CD4-positive, alpha-beta T cell treated with Interferon alpha-2 for 1 hour (primary cell): Measurements from ENCODE around the gene DMC1.
"Not testable (repeated sequence)": the region's sequence is repeated elsewhere in the genome, so short reads cannot be mapped to it uniquely, and the experiment has no call there.

Experiments used
- DNase-seq, 2 donors: peaks; one replicate each; pipeline ENCODE4 v3.0.0-alpha.2; 2020 to 2022

The DMC1 gene

DNA sequence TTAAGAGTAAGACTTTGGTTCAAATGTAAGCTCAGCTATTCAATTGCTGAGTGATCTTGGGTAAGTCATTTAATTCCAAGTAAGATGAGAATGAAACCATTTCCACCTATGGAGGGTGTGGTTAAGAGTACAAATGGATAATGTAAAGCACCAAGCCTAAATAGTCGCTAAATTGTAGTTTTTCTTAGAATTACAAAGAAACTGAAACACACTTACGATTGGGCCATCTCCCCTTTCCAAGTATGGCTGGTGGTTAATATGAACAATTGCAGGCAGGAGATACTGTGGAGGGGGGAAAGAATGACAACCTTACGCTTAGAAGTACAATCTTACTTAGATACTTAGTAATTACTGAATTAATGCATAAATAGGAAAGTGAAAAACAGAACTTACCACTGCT is 72.1 kb downstream of the DMC1 start:
- DNase-seq = no peak

- no peak for DNase-seq
Observed at GRCh38 chr22:38494939-38495338, 75.0 kb downstream of the DMC1 start.

GRCh38 chr22:38494498-38494897 is 75.5 kb downstream of the DMC1 start:
- no peak for DNase-seq

DNA sequence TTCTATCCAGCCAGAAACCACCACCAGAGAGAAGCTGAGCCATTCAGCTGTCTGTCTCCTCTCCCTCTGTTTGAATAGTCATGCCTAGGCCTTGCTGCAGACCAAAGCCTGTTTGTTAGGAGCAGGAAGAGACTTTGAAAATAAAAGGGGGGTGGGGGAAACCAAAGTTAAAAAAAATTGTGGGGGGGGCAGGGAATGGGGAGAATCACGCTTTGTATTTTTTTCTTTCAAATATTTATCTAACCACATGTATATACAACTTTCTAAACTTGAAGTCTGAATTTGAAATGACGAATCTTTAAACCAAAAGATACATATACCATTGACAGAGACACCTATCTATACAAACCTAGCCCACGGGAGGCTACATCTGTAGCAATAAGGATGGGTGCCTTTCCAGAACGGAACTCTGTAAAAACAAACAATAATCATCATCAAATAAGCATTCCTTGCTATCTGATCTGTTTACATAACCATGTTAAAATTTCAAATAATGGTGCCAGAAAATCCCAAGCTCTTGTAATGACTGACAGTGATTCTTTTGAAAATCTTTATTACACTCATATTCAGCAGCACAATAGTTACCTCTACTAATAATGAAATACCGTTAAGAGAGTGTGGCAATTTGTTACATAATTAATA is 78.2 kb downstream of the DMC1 start:
- no peak for DNase-seq

DNA sequence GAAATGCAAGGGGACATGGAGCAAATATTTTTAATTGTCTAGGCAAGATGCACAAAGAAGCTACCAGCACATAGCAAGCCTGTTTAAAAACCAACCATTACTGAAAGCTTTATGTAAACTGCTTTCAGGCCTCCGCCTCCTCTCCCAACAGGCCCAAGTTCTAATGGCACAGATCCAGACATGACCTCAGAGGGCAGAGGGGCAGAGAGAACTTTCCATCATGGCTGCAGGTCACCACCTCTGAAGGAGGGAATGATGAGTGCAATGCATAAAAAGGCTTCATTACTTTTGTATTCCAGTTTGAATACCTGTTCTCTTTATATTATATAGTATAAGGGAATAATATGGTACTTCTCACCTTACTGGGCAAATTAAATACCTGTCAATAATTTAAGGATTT is 79.1 kb downstream of the DMC1 start:
- DNase-seq = no peak

DNA sequence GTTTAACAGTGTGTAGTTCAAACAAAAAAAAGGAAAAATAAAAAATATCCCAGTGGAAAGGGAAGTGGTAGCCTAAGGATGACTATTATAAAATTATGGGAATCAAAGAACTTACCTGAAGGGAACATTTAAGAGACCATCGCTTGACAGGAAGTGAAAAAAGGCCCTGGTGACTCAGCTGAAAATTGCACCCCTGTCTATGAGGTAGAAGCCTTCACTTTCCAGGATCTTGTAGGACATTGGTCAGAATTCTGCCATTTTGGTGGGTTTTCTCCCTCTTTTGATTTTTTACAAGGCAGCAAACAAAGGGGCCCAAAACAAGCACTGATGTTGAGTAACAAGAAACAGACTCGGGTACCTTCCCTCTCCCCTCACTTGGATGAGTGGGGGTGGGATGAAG is 79.5 kb downstream of the DMC1 start:
- DNase-seq = no peak

DNA sequence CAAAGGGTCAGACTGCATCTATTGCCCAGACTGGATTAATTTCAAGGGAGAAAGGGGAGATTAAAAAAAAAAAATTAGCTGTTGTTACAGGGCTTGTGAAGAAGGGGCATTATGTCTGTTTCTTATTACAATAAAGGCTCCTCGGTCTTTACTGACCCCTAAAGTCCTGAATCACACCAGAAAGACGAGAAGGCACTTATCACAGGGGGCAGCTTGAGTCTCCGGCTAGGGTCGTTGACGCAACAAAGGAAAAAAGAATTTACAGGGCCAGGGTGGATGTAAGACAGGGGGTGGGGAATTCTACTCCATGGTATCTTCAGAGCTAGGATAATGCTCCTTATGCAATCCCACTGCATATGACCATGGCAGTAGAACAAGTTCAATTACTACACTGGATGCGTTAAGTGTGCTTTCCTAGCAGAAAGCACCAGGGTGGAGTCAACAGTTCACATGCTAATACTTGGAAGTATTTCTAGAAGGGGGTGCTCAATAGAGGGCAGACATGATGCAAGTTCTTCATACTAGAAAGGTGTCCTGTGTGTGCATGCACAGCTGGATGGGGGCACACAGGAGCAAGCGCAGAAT is 80.3 kb downstream of the DMC1 start:
- no peak for DNase-seq

DNA sequence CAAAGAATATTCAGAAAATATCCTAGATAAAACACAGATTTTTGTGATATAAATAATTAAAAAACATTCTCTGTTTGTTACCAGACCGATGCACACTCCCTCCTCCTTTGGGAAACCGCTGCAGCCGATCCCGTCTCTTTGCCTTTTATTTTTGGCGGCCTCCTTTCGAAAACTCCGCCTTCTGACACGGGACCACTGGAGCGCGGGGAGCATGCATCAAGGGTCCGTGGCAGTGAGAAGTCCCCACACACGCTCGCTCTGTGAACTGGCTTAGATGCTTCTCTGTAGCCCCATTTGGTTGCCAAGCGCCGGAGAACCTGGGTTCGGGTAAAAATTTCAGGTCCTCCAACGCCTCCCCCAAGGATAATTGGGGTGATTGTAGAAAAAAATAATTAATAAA is 80.8 kb downstream of the DMC1 start:
- DNase-seq = no peak

DNA sequence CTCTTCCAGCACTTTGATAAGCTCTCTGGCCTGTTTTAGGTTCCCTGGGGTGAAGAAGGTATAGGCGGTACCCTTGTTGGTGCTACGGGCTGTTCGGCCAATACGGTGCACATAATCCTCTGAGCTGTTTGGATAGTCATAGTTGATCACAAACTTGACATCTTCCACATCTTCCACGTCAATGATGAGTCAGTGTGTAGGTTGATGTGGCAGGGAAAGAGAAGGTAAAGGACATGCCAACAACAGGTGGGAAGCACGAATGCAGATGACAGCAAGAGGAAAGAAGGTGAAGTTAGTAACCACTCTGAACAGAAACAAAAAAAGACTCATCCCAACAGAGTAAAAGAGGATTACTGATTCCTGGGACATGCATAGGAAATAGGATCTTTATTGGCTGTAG is 82.0 kb downstream of the DMC1 start:
- DNase-seq = no peak

DNA sequence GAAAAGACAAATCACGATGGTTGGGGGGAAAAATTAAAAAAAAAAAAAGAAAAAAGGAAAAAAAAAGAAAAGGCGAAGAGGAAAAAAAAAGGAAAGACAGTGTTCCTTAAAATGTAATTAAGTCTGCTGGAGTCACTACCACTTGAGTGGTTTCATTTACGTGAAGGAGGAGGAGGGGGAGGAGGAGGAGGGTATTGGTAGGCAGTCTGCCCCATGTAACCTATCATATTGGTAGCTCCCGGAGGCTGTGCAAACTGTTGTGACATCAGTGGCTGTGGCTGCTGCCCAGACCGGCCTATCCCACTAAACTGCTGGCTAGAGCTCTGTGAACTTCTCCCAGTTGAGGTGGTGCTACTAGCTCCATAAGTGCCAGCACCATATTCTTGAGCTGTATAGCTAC is 84.2 kb downstream of the DMC1 start:
- DNase-seq = no peak

DNA sequence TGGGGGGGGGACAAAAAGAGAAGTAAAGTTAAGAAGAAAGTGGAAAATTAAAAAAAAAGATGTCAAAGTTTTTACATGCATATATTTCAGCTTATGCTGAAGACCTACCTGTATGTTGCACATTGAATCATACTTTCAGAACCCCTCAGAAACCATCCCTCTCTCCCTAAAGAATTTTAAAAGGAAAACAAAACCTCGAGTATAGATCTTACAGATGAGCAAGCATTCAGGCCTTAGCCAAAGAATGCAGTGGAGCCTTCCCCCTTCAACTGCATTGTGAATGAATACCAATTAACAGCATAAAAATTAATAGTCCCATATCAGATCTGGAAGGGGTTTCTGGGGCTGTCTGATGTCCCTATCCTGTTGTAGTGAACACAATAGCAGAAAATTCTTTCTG is 85.7 kb downstream of the DMC1 start:
- DNase-seq = no peak

DNA sequence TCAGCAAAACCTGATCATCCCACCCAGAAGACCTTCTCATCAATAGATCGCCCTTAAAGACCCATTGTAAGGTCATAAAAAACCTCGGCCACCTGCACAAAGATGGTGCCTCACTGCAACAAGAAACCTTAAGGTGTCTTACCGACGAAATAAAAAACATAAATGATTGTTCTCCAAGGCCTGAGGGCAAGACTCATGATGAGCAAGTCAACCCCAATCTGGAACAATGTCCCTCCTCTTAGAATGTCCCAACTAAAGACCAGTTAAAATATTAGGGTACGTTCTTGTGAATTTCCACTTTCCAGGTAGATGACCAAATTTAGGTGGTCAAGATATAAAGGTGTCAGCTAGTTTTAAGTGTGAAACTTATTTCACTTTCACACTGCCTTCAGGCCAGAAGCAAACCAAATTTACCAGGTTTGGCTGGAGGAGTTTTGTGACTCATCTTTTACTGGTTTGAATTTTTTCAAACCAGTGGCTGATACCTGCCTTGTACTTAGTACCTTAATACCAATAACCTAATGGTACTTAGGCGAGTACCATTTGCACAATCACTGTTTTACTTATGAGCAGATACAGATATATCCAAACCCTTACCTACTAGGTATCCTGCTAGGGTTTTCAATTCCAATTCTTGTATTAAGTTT is 87.2 kb downstream of the DMC1 start:
- no peak for DNase-seq

GRCh38 chr22:38481871-38482332 is 88.1 kb downstream of the DMC1 start:
- no peak for DNase-seq

DNA sequence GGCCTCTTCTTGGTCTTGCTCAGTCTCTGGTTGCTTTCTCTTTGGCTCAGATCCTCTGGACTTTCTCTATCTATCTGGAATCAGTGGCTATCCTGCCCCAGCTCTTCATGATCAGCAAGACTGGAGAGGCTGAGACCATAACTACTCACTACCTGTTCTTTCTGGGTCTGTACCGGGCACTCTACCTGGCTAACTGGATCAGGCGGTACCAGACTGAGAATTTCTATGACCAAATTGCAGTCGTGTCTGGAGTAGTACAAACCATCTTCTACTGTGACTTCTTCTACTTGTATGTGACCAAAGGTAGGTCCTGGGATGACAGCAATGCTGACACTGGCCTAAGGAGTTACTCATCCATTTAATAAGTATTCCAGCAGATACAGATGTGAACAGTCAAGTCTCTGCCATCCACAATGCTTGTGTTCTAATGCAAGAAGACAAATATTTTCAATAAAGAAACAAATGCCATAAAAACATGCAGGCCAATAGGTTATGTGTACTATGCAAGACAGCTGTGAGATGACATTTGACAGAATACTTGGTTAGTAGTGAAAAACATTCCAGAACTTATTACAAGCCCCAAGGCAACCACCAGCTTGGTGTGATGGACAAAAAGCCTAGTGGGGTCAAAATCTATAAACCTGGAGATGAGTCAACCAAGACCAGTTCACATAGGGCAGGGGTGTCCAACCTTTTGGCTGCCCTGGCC is 88.7 kb downstream of the DMC1 start:
- DNase-seq = no peak

DNA sequence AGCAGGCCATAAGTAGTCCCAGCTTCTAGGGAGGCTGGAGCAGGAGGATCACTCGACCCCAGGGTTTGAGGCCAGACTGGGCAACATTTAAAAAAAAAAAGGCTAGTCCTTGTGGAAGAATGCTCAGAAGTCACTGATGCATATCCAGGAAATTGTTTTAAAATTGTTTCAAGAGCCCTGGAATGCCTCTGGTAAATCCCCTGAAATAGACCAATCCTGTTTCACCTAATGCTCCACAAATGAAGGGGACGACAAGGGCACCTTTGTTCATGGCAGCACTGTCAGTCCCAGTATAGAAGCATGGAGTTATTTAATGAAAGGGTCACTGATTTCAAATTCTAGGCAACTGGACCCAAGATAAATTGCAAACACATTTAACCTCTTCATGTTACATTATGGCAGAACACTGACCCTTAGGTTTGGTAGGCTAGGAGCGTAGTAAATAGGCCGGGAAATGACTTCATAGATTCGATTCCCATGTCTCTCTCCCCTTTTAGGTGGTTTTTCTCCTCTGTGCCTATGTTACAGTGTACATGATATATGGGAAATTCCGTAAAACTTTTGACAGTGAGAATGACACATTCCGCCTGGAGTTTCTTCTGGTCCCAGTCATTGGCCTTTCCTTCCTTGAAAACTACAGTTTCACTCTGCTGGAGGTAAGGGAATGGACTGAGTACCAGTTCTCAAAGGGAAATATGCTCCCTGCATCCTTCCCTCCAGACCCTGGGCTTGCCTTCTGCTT is 90.7 kb downstream of the DMC1 start:
- DNase-seq = no peak

- no peak for DNase-seq
Observed at GRCh38 chr22:38477585-38477984, 92.4 kb downstream of the DMC1 start.

GRCh38 chr22:38474003-38474607 is 95.9 kb downstream of the DMC1 start:
- no peak for DNase-seq

DNA sequence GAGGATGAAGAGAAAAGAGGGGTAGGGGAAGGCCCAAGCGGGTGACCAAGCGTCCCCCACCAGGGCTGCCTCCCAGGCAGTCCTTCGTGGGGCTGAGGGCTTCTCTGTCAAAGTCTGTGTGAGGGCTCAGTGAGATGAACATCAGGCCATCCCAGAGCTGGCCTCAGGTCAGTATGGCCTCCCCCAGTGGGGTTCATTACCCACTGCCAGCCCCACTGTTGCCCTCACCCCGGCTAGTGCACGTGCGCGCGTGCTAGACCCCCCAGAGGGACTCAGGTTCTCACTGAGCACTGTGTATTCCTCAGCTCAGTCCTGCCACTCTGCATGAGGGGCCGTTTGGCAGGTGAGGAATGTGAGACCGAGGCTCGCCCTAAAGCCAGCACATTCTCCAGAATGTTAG is 98.7 kb downstream of the DMC1 start:
- no peak for DNase-seq

- not testable (repeated sequence) for DNase-seq
Observed at GRCh38 chr22:38470179-38470578, 99.8 kb downstream of the DMC1 start.

DNA sequence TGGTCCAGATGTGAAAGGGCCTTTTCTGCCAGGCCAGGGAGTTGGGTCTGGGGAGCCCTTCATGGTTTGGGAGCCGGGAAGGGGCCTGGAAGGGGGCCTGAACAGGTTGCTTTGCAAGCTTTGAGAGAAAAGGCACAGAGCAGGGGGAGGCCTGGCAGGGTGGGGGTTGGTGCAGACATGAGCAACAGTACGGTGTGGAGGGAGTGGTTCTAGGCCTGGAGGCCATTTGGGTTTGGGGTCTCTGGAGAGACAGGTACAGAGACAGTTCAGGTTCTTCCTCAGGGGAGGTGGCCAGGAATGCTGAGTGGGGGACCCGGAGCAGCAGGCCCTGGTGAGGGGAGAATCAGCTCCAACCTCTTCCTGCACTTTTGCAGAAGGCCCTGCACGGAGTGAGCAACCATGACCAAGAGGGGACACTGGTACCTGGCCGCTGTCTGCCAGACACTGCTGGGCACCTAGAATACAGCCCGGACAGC is 100.6 kb downstream of the DMC1 start:
- DNase-seq = no peak
